HPDE6-E6E7 (cell line): ENCODE results near the gene CACNA1I.
A peak's percentile ranks its signal among the peaks of the same experiment; 100 is the strongest.

Experiments used
- DNase-seq: peaks from one replicate; pipeline ENCODE4 v3.0.0; 2011; ENCODE audit warnings: missing footprints; ENCODE audit errors: extremely low spot score

CACNA1I gene

DNA sequence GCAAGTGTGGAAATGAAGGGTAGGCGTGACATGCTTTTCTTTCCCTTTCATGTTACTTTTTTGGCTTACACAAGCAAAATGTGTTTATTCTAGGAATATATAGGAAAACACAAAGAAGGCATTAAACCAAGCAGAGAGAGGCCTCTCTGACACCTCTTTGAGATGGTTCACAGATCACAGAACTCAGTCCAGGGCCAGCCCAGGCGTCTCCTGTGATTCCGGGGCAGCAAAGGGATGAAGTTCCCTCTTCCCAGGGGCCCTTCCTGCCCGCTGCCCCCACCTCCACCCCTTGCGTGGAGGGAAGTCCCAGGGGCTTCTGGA lies 78.0 kb downstream of the CACNA1I start:
- no peak for DNase-seq

DNA sequence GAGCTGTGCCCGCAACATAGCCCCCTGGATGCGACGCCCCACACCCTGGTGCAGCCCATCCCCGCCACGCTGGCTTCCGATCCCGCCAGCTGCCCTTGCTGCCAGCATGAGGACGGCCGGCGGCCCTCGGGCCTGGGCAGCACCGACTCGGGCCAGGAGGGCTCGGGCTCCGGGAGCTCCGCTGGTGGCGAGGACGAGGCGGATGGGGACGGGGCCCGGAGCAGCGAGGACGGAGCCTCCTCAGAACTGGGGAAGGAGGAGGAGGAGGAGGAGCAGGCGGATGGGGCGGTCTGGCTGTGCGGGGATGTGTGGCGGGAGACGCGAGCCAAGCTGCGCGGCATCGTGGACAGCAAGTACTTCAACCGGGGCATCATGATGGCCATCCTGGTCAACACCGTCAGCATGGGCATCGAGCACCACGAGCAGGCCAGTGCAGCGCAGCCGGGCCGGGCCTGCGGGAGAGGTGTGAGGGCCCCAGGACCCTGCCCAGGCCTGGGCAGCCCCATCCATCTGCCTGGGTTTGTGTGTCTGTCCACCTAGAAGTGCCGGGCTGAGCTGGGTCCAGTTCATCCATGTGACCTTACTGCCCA lies 79.0 kb downstream of the CACNA1I start:
- DNase-seq, result no peak

DNA sequence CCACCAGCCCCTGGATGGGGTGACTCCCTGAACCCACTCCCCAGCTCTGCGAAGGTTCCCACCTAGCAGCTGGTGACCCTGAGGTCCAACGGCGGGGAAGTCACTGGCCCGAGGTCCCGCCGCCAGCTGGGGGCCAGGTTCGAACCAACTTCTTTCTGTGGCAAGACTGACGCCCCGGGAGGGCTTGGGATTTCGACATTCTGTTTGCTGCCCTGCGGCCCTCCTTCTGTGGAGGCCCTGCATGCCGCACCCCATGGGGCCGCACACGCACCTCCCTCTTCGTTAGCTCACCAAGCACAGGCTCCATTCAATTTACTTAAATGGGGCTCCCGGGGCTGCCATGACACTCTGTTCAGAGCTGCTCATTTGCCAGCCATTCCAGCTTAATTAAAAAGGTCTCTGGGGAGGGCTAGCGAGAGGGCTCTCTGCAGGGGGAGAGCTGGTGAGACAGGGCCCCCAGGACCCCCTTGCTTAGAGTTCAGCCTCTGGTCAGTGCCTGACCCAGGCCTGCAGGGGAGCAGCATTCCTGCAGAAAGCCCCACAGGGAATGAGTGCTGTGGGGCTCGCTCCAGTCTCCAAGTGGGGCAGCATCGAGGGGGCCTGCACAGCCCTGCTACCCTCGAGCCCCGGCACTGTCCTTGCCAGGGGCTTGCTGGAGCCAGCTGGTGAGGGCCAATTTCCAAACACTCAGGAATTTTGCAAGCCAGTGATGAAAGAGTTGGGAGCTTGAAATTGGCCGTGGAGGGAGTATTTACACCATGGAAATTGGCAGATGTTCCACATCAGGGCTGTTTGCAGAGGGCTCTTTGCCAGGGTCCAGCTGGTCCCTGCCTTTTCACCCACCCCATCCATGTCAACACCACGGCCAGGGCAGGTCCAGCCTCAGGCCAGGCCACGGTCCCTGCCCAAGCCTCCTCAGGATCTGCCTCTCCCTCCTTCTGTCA lies 80.8 kb downstream of the CACNA1I start:
- DNase-seq, result no peak

DNA sequence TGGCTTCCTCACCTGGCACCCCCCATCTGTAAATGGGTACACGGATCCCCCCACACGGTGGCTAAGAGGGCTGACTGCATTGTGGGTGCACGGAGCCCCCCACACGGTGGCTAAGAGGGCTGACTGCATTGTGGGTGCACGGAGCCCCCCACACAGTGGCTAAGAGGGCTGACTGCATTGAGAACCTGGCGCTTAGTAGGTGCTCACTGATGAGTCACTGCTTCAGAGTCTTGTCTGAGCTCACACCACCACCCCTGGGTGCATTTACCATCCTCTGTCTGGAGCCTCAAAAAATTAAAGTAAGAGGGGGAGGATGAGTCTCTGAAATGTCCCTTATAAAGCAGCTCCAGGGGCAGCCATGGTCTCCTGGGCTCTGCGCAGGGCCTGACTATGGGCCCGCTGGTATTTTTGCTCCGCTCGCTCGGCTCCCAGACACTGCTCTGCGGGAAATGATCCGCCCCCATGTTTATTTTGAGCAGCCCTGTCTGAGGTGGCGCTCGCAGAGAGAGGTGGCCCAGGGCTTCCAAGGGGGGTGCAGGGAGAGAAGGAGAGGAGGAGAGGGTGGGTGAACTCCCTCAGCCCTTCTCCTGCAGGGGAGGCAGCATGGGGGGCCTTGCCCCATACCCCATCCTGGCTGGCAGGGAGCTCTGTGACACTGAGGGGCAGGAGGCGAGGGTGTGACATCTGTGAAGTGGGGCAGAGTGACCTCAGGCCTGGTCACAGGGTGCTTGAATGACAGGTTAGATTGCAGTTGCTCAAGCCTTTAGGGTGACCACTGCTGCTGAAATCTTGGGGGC lies 82.6 kb downstream of the CACNA1I start:
- DNase-seq, result no peak

- no peak for DNase-seq
Observed at GRCh38 chr22:39653787-39654077, 83.2 kb downstream of the CACNA1I start.

DNA sequence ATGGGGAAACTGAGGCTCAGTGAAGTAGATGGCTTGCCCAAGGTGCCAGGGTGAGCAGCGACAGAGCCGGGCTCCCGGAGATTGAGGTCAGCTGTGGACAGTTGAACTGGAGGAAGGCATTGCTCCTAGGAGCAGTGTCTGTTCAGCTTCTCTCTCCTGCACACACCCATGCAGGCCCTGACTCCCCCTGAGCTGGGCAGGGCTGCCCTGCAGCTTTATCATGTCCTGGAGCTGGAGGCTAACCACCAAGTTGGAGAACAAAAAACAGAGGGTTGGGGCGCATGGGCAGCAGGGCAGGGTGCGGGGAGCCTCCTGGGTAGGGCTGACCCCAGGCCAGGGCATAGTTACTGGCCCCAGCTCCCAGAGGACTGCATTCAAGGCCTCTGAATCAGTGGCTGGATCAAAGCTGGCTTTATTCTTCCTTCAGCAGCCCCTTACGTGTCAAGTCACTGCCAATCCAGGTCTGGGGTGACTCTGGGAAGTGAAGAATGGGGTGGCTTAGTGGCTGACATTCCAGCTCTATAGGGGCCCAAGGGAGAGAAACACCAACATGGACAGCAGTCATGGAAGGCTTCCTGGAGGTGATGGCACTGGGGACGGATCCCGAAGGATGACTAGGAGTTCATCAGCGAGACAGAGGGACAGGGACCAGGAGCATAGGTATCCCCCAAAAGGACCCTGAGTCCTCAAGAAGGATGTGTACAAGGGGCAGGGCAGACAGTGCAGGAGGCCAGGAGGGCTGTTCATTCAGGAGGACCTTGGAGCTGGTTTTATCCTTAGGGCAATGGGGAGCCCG lies 83.8 kb downstream of the CACNA1I start:
- no peak for DNase-seq

- no peak for DNase-seq
Observed at GRCh38 chr22:39655004-39655579, 84.5 kb downstream of the CACNA1I start.

GRCh38 chr22:39655831-39656230 lies 85.3 kb downstream of the CACNA1I start:
- DNase-seq, result no peak

DNA sequence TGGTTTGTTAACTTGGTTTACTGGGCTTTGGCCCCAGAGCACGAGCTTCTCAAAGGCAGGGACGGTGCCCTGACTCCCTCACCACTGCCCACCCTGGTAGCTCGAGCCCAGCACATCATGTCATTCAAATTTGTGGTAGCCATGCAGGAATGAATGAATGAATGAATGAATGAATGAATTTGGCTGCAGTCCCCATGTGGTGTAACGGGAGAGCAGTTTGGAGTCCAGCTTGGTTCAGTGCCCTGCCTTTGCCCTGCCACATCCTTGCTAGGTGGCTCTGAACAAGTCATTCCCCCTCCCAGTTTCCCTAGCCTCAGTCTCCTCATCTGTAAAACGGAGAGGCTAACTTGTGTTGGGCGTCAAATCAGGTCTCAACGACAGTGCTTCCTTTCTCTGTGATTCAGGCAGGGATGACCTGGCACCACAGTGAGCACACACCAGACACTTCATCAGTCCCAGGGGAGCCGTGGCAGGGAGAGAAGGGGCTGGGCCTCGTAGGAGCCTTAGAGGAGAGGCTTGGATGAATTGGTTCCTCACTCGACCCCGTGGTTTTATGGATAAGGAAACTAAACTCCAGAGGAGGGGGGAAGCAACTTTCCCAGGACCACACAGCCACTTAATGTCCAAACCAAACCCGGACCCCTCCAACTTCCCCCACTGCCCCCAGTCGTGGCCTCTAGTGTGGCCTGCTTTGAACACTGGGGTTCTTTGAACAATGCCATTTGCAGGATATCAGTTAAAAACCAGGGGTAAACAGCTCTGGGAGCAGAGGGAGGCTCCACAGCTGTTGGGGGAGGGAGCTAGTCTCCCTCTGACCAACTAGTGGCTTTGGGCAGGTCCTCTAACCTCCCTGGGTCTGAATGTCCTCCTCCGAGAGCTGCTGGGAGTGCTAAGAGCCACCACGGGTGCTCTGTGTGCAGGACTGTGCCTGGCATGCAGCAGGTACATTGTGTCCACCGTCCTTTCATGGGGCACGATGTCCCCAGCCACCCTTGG lies 86.2 kb downstream of the CACNA1I start:
- no peak for DNase-seq

DNA sequence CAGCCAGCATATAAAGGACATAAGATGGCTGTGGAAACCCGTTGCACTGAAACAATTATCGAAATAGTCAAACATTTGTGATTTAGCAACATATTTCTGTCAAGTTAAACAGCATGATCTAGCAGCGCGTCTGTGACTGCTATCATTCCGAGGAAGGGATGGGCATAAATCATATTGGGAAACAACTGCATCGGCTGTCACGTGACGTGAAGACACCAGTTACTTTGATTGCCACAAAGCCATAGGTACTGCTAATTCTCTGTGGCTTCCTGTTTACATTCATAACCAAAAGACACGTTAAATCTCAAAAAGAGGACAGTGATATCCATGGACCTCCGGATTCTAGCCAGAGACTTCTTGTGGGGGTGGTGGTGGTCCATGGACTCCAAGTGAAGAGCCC lies 87.8 kb downstream of the CACNA1I start:
- no peak for DNase-seq

DNA sequence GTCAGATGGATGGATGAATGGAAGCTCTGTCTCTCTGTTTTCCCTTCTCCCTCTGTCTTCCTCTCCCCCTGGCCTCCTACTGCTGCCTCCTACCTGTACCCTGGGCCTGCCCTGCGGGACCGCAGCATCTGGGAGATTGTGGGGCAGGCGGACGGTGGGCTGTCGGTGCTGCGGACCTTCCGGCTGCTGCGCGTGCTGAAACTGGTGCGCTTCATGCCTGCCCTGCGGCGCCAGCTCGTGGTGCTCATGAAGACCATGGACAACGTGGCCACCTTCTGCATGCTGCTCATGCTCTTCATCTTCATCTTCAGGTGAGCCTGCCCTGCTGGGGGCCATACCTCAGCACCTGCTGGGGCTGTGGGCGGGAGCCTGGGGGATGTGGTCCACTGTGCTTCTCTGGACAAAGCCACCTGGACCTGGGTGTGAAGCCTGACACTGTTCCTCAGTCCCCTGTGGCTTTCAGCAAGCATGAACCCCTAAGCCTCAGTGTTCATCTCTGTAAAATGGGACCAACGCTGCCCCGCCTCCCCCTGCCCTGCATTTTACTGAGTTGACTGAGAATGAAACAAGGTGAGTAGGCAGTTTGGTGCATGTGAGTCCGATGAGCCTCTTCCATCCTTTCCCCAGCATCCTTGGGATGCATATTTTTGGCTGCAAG lies 88.4 kb downstream of the CACNA1I start:
- no peak for DNase-seq

DNA sequence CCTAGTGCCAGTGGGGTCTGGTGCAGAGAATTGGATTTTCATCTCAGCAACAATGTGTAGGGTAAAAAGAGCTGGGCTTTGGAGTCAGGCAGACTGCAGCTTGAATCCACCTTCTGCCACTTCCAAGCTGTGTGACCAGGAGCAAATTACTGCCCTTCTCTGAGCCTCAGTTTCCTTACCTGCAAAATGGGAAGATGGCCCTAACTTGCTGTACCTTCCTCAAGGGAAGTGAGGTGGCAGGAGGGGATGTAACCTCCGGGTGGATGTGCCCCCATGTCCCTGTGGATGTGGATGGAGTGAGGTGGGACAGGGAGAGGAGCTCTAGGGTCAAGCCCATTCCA lies 90.9 kb downstream of the CACNA1I start:
- DNase-seq, result no peak

DNA sequence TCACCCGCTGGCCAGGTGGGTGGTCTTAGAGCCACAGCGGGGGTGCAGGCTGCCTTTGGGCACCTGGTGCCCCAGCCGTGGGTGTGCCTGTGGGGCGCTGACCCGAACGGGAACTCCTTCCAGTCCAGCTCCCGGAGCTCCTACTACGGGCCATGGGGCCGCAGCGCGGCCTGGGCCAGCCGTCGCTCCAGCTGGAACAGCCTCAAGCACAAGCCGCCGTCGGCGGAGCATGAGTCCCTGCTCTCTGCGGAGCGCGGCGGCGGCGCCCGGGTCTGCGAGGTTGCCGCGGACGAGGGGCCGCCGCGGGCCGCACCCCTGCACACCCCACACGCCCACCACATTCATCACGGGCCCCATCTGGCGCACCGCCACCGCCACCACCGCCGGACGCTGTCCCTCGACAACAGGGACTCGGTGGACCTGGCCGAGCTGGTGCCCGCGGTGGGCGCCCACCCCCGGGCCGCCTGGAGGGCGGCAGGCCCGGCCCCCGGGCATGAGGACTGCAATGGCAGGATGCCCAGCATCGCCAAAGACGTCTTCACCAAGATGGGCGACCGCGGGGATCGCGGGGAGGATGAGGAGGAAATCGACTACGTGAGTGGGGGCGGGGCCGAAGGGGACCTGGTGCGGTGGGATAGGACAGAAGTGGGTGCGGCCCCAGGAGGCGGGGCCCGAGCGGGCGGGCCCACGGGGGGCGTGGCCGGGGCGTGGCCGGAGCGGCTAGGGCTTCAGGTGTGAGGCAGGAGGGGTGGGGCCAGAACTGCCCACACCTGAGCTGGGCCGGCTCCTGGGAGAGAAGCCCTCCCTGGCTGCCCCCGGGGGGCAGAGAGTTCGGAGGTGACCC lies 91.5 kb downstream of the CACNA1I start:
- peak; percentile 37 for DNase-seq

DNA sequence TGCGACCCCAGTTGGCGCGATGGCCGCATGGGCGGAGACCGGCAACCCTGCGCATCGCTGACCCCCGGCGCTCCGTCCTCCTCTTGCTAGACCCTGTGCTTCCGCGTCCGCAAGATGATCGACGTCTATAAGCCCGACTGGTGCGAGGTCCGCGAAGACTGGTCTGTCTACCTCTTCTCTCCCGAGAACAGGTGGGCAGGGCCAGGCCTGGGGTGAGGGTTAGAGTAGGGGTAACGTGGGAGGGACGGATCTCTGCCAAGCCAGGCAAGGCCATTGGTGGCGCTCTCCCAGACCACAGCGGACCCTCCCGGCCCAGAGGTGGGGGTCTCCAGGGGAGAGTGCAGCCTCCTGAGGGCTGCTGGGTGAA lies 92.1 kb downstream of the CACNA1I start:
- no peak for DNase-seq

DNA sequence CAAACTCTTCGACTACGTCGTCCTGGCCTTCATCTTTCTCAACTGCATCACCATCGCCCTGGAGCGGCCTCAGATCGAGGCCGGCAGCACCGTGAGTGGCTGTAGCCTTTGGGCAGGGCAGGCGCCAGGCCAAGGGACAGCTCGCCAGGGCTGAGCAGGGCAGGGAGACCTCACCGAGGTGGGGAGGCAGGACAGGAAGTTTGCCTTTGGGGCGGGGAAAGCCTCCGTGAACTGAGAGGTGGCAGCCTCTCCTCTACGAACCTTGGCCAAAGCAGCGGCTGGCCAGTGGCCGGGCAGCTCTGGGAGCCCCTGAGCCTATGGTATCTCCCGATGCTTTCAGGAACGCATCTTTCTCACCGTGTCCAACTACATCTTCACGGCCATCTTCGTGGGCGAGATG lies 93.2 kb downstream of the CACNA1I start:
- DNase-seq, result no peak

DNA sequence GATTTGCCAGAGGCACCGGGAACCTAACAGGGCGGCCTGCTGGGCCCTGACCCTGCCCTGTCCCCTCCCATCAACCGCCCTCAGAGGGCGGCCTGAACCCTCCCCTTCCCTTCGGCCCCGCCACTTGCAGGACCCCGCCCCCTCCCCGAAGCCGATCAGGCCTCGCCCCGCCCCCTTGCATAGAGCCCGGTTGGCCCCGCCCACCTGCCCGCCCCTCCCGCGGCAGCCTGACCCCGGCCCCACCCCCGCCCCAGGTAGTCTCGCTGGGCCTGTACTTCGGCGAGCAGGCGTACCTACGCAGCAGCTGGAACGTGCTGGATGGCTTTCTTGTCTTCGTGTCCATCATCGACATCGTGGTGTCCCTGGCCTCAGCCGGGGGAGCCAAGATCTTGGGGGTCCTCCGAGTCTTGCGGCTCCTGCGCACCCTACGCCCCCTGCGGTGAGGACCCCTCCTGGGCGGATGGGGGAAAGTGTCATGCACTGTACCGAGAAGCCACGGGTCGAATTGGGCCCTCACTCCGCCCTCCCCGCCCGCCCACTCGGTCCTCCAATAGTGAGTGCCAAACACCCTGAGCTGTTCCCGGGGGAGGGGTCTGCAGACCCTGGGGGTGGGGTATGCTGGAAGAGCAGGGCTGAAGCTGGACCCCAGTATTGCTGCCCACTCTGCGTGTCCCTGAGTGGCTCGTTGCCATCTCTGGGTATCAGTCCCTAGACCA lies 94.1 kb downstream of the CACNA1I start:
- no peak for DNase-seq

DNA sequence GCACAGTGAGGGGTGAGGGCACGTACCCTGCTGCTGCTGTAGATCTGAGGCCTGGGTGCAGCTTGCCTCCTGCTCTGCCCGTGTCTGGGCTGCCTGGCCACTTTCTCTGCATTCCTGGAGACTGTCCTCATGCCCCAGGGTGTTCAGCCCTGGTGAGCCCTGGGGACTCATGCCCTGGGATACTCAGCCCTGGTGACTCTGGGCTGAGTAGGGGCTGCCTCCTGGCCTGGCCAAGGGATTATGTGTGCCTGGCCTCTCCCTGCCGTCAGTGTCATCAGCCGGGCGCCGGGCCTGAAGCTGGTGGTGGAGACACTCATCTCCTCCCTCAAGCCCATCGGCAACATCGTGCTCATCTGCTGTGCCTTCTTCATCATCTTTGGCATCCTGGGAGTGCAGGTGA lies 94.7 kb downstream of the CACNA1I start:
- no peak for DNase-seq

DNA sequence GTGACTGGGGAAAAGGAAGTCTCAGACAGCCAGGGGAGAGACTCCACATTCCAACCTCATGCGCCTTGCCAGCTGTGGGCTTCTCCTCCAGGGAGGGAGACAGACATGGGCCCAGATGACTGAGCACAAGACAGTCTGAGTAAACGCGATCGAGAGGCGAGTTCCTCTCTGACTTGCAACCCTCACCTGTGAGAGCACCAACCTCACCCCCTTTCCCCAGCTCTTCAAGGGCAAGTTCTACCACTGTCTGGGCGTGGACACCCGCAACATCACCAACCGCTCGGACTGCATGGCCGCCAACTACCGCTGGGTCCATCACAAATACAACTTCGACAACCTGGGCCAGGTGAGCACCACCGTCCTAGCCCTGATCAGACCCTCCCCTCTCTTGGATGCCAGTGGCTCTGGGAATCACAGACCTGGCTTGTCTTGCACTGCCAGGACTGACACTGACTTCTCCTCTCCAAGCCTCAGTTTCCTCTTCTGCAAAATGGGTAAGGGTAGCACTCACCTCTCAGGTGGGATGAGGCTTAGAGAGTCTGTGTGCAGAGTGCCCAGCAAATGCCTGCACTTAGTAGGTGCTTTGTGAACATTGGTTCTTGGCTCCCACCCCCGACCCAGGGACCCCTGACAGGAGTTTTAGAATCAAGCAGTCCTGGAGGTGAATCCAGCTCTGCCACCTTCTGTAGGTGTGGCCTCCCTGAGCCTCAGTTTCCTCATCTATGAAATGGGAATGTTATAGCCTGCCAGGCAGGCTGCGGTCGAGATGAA lies 95.3 kb downstream of the CACNA1I start:
- no peak for DNase-seq
